ENCODE measurements around the gene MAP2K5. TPM values are rescaled to one million over a fixed set of nuclear protein-coding genes. Genes with fewer than 3 reads are reported as not detected.

The MAP2K5 gene
- total and polyA plus RNA-seq, 9 of the 15 experiments (the other 6 are each of a cell fraction or from before 2014, with no cell fraction given): 0.41 to 16.5 (median 7.5) TPM

DNA sequence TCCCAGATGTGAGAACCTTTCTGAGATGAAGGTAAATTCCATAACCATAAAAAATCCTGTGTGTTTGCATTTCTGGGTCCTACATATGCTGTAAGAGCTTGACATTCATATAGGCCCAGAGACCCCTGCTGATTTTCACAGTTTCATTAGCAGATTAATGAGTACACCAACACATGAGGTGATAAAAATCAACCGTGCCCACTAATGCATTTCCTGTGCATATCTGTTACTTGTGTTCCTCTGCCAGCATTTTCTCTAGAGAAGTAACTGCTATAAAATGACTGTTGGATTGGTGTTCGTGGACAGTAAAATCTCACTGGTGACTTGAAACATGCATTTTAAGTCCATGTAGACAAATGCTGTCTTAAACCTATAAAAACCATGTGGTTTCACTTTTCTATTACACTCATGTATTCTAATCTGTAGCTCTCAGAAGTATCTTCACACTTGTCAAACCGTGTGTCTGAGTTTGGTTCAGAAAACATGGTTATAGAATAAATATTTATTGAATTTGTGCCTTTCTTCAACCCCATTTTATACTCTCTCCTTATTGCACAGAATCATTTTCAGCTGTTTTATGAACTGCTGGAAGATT, 14.6 kb downstream of the MAP2K5 start:
- H3K27me3 ChIP-seq (ENCODE audit: control insufficient read depth in 2 of 2, insufficient read depth in 2 of 2, low read length in 2 of 2): no peaks in the 10 kb centered on the region
- no peaks in the 10 kb centered on the region; a peak in 1 of 5 replicates for H3K4me1 ChIP-seq (replicated peaks in 1 of 2; ENCODE audit: control insufficient read depth in 2 of 2, insufficient read depth in 2 of 2, low read length in 2 of 2)
- BruUV-seq (replicated peaks): no TSS peak
- ChIA-PET POLR2A (interaction anchor here (0.6 to 1.0 kb wide), 3 partner anchors 9 to 22 kb away, joined by 3 read pairs; partner anchors contain the start of gene MAP2K5), CTCF (ENCODE audit: low intra/inter-chr PET ratio) (no interaction called here)
- H3K9me3 ChIP-seq (replicated peaks; ENCODE audit: control insufficient read depth, insufficient read depth, low read depth, low read length): no peaks in the 10 kb centered on the region; the same call in 1 of the 2 replicates
- H3K9ac ChIP-seq (ENCODE audit: insufficient read depth in 1 of 2, low read depth in 2 of 2, low read length in 2 of 2): no peak overlapping the region
- no peak overlapping the region for H3K4me3 ChIP-seq
- ATAC-seq: no peak
- H3K27ac ChIP-seq (ENCODE audit: extremely low read depth, low read depth, low read length): no peak overlapping the region
- H4K20me1 ChIP-seq (replicated peaks; ENCODE audit: control insufficient read depth, insufficient read depth, low read length): no peaks in the 10 kb centered on the region
- 59% methylated on average over 3 of the region's 3 CpGs for WGBS (ENCODE audit: insufficient coverage, low coverage, missing lambda C conversion rate)
- FAIRE-seq: no peak
- no peaks in the 10 kb centered on the region for H3K9me1 ChIP-seq (ENCODE audit: control insufficient read depth, insufficient read depth, low read length)
- DNase-seq (ENCODE audit: extremely low read depth in 1 of 4, low spot score in 3 of 4): no peak
- intact Hi-C loops (cut with micrococcal nuclease) (no loop called here), in situ Hi-C loops (cut with MboI) (no loop called here)
- H3K36me3 ChIP-seq (ENCODE audit: control insufficient read depth, insufficient read depth, low read length): peaks cover 28% of the 10 kb centered on the region; the same call in 2 of the 3 replicates
- no peak overlapping the region for H3K4me2 ChIP-seq (ENCODE audit: insufficient read depth, low read length)
- no peak overlapping the region for H2AFZ ChIP-seq (ENCODE audit: low read depth, low read length)
- no peaks in the 10 kb centered on the region for H3K79me2 ChIP-seq (ENCODE audit: control insufficient read depth, insufficient read depth, low read length)
- TF ChIP-seq, protein P1, sequence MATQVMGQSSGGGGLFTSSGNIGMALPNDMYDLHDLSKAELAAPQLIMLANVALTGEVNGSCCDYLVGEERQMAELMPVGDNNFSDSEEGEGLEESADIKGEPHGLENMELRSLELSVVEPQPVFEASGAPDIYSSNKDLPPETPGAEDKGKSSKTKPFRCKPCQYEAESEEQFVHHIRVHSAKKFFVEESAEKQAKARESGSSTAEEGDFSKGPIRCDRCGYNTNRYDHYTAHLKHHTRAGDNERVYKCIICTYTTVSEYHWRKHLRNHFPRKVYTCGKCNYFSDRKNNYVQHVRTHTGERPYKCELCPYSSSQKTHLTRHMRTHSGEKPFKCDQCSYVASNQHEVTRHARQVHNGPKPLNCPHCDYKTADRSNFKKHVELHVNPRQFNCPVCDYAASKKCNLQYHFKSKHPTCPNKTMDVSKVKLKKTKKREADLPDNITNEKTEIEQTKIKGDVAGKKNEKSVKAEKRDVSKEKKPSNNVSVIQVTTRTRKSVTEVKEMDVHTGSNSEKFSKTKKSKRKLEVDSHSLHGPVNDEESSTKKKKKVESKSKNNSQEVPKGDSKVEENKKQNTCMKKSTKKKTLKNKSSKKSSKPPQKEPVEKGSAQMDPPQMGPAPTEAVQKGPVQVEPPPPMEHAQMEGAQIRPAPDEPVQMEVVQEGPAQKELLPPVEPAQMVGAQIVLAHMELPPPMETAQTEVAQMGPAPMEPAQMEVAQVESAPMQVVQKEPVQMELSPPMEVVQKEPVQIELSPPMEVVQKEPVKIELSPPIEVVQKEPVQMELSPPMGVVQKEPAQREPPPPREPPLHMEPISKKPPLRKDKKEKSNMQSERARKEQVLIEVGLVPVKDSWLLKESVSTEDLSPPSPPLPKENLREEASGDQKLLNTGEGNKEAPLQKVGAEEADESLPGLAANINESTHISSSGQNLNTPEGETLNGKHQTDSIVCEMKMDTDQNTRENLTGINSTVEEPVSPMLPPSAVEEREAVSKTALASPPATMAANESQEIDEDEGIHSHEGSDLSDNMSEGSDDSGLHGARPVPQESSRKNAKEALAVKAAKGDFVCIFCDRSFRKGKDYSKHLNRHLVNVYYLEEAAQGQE (IDR thresholded peaks at IDR 0.05; ENCODE audit: borderline replicate concordance): no peak
- TF ChIP-seq, protein P1 (CRISPR knock-in tag; IDR thresholded peaks at IDR 0.05; ENCODE audit: low read depth): no peak
- no peak for TF ChIP-seq ZNF764 (CRISPR knock-in tag; IDR thresholded peaks at IDR 0.05; ENCODE audit: low read depth)
- no peak for TF ChIP-seq ERF (CRISPR knock-in tag; IDR thresholded peaks at IDR 0.05)
- no peak for TF ChIP-seq FOXP1 (CRISPR knock-in tag; IDR thresholded peaks at IDR 0.05)
- no peak for TF ChIP-seq HNRNPK (IDR thresholded peaks at IDR 0.05; ENCODE audit: low read depth, low read length, poor library complexity, severe bottlenecking)
- no peak for TF ChIP-seq PYGO2 (tag; IDR thresholded peaks at IDR 0.05)
- TF ChIP-seq ETV6 (IDR thresholded peaks at IDR 0.05; ENCODE audit: borderline replicate concordance in 1 of 2, low read depth in 2 of 2, low read length in 1 of 2): no peak
- TF ChIP-seq ETV6 (CRISPR knock-in tag; IDR thresholded peaks at IDR 0.05; ENCODE audit: borderline replicate concordance): no peak
- TF ChIP-seq SLC30A9 (CRISPR knock-in tag; IDR thresholded peaks at IDR 0.05): no peak
- TF ChIP-seq PCBP2 (IDR thresholded peaks at IDR 0.05; ENCODE audit: low read depth, low read length, poor library complexity, severe bottlenecking): no peak
